Measurements from ENCODE around the gene ACD. TPM values are rescaled to one million over a fixed set of nuclear protein-coding genes. Genes with fewer than 3 reads are reported as not detected.
A peak's percentile ranks its signal among the peaks of the same experiment; 100 is the strongest.

ACD gene
- total RNA-seq, 1 donor from 2014 or later, result 8.3 TPM

GRCh38 chr16:67647681-67648080 is 12.4 kb downstream of the ACD start:
- DNase-seq (ENCODE audit: low read depth in 2 of 2), result no peak

- no peak for DNase-seq (ENCODE audit: low read depth in 2 of 2)
Observed at GRCh38 chr16:67647111-67647651, 12.9 kb downstream of the ACD start.

GRCh38 chr16:67645397-67646121 is 14.5 kb downstream of the ACD start:
- no peak for DNase-seq (ENCODE audit: low read depth in 2 of 2)

GRCh38 chr16:67644038-67644437 is 16.0 kb downstream of the ACD start:
- no peak for DNase-seq (ENCODE audit: low read depth in 2 of 2)

- peak in 1 of 2 donors; percentile 75 for DNase-seq (ENCODE audit: low read depth in 2 of 2)
Observed at GRCh38 chr16:67641779-67642708, 18.0 kb downstream of the ACD start.

- no peak for DNase-seq (ENCODE audit: low read depth in 2 of 2)
Observed at GRCh38 chr16:67637625-67638024, 22.4 kb downstream of the ACD start.

- no peak for DNase-seq (ENCODE audit: low read depth in 2 of 2)
Observed at GRCh38 chr16:67636713-67637112, 23.3 kb downstream of the ACD start.

GRCh38 chr16:67632415-67633172 is 27.5 kb downstream of the ACD start:
- no peak for DNase-seq (ENCODE audit: low read depth in 2 of 2)

- no peak for DNase-seq (ENCODE audit: low read depth in 2 of 2)
Observed at GRCh38 chr16:67628216-67628615, 31.8 kb downstream of the ACD start.

GRCh38 chr16:67613808-67614207 is 46.3 kb downstream of the ACD start:
- no peak for DNase-seq (ENCODE audit: low read depth in 2 of 2)

- no peak for DNase-seq (ENCODE audit: low read depth in 2 of 2)
Observed at GRCh38 chr16:67608364-67608763, 51.7 kb downstream of the ACD start.

Other genes starting within 250 kb of the ACD start
- 2.6 and 3.5 TPM in 2 replicates for gene ZDHHC1, start 243.8 kb downstream of the ACD start, total RNA-seq
- gene HSD11B2, start 229.1 kb downstream of the ACD start, total RNA-seq, result not detected in 2 replicates
- 92.1 and 95.2 TPM in 2 replicates for gene ATP6V0D1, start 179.1 kb downstream of the ACD start, total RNA-seq
- not detected in 2 replicates for gene AGRP, start 176.7 kb downstream of the ACD start, total RNA-seq
- gene RIPOR1, start 131.4 kb downstream of the ACD start, total RNA-seq, result 20.7 and 23.4 TPM in 2 replicates
- 17.2 and 24.8 TPM in 2 replicates for gene CTCF, start 97.7 kb downstream of the ACD start, total RNA-seq
- 0.44 and 0.79 TPM in 2 replicates for gene CARMIL2, start 15.1 kb downstream of the ACD start, total RNA-seq
- gene PARD6A, start 700 bp upstream of the ACD start, total RNA-seq, result 2.6 and 4.8 TPM in 2 replicates
- 7.0 and 8.5 TPM in 2 replicates for gene ENKD1, start 6.5 kb upstream of the ACD start, total RNA-seq
- 2.6 and 2.8 TPM in 2 replicates for gene C16orf86, start 6.6 kb upstream of the ACD start, total RNA-seq
- gene GFOD2, start 59.1 kb upstream of the ACD start, total RNA-seq, result 39.9 and 68.8 TPM in 2 replicates
- 4.4 and 7.9 TPM in 2 replicates for gene RANBP10, start 146.3 kb upstream of the ACD start, total RNA-seq
- 0.22 and 0.40 TPM in 2 replicates for gene TSNAXIP1, start 146.6 kb upstream of the ACD start, total RNA-seq
- gene THAP11, start 182.1 kb upstream of the ACD start, total RNA-seq, result 25.7 and 39.1 TPM in 2 replicates
- 164 and 193 TPM in 2 replicates for gene NUTF2, start 186.7 kb upstream of the ACD start, total RNA-seq
- 12.2 and 20.0 TPM in 2 replicates for gene CENPT, start 187.4 kb upstream of the ACD start, total RNA-seq
- 42.3 and 42.9 TPM in 2 replicates for gene EDC4, start 212.8 kb upstream of the ACD start, total RNA-seq
- not detected in 2 replicates for gene NRN1L, start 224.6 kb upstream of the ACD start, total RNA-seq
- 8.3 and 12.9 TPM in 2 replicates for gene PSKH1, start 233.0 kb upstream of the ACD start, total RNA-seq